HCT116 (cell line): ENCODE results near the gene DNM3. TPM values are rescaled to one million over a fixed set of nuclear protein-coding genes. Genes with fewer than 3 reads are reported as not detected.

ENCODE experiments used
- ATAC-seq: fragments of 200-7000 bp; cut with Tn5 transposase; 2 replicates; pipeline ENCODE4 v1.9.1; 2020; ENCODE audit warnings: mild to moderate bottlenecking, moderate library complexity
- BruUV-seq: library from RNA; stranded (reverse); fragments of 400-500 nt; replicated peaks from 2 replicates; lab custom pipeline; 2021; lab: Mats Ljungman, UMichigan
- CTCF ChIA-PET: fragments of 300-600 bp; sonication (Branson Sonifier 250); formaldehyde crosslinking; loops from one replicate; lab custom pipeline; 2021; ENCODE audit warnings: antibody characterized with exemption; lab: Charles Lee
- POLR2A ChIA-PET: fragments of 300-600, 350-600 bp; sonication (Branson Sonifier 250); formaldehyde crosslinking; loops from one replicate; lab custom pipeline; 2021; ENCODE audit warnings: antibody characterized with exemption; lab: Charles Lee
- RAD21 ChIA-PET, 2 experiments: fragments of 300-600 bp; sonication (Branson Sonifier 250); formaldehyde crosslinking; loops; one replicate each; lab custom pipeline; 2023; ENCODE audit warnings: low total read pairs in 2 of 2; ENCODE audit not compliant: uncharacterized antibody in 2 of 2, unreplicated experiment in 2 of 2, low non-redundant PET in 1 of 2; lab: Charles Lee
- DNase-seq: peaks from one replicate; pipeline ENCODE4 v3.0.0-alpha.2; 2010; ENCODE audit warnings: low read depth, low spot score
- H2AFZ ChIP-seq: fragments of 200-600 bp; shearing (Covaris generic), sonication (generic); 2 replicates; pipeline ENCODE4 v1.6.1; 2017; ENCODE audit warnings: low read depth, mixed run types, mixed read lengths, antibody characterized with exemption, low read length; ENCODE audit not compliant: poor library complexity, severe bottlenecking
- H3K27ac ChIP-seq: 2 replicates; pipeline ENCODE4 v1.5.1; 2012; ENCODE audit warnings: low read depth, low read length
- H3K27me3 ChIP-seq: fragments of 200-600 bp; sonication (generic); 2 replicates; pipeline ENCODE4 v1.6.1; 2016; ENCODE audit warnings: mixed run types, low read length, mixed read lengths; ENCODE audit not compliant: insufficient read depth
- H3K36me3 ChIP-seq, 2 experiments: fragments of 200-500 bp in 1 of 2; fragments of 200-600 bp in 1 of 2; sonication (Bioruptor generic) in 1 of 2; sonication (generic) in 1 of 2; 2 replicates each; pipeline versions ENCODE4 v1.5.1 to v1.6.1; 2014 to 2016; ENCODE audit warnings: low read length in 2 of 2, inconsistent platforms in 1 of 2, mixed read lengths in 1 of 2, mixed run types in 1 of 2; ENCODE audit not compliant: insufficient read depth in 2 of 2, control insufficient read depth in 1 of 2
- H3K4me1 ChIP-seq, 2 experiments: fragments of 200-600 bp in 1 of 2; sonication (generic) in 1 of 2; 2 replicates each; pipeline versions ENCODE4 v1.5.1 to v1.6.1; 2012 to 2017; ENCODE audit warnings: low read length in 2 of 2, inconsistent platforms in 1 of 2, mild to moderate bottlenecking in 1 of 2, mixed read lengths in 1 of 2, mixed run types in 1 of 2, moderate library complexity in 1 of 2; ENCODE audit not compliant: insufficient read depth in 2 of 2, control insufficient read depth in 1 of 2
- H3K4me2 ChIP-seq: fragments of 200-600 bp; sonication (generic); 2 replicates; pipeline ENCODE4 v1.6.1; 2017; ENCODE audit warnings: mixed run types, low read length, mixed read lengths
- H3K4me3 ChIP-seq, 2 experiments: fragments of 200-600 bp in 1 of 2; sonication (generic) in 1 of 2; replicated peaks in 1 of 2; 2 replicates each; pipeline ENCODE4 v1.5.1; 2011 to 2016; ENCODE audit warnings: low read length in 2 of 2, control low read depth in 1 of 2, low read depth in 1 of 2, mild to moderate bottlenecking in 1 of 2, mixed read lengths in 1 of 2, mixed run types in 1 of 2
- H3K79me2 ChIP-seq: fragments of 200-600 bp; sonication (generic); 2 replicates; pipeline ENCODE4 v1.6.1; 2017; ENCODE audit warnings: mild to moderate bottlenecking, mixed run types, low read length, moderate library complexity, mixed read lengths; ENCODE audit not compliant: insufficient read depth
- H3K9ac ChIP-seq: fragments of 200-600 bp; sonication (generic); 2 replicates; pipeline ENCODE4 v1.6.1; 2016; ENCODE audit warnings: low read length, mixed read lengths
- H3K9me2 ChIP-seq: fragments of 200-600 bp; sonication (generic), shearing (Covaris generic); 2 replicates; pipeline ENCODE4 v1.6.1; 2017; ENCODE audit warnings: mixed run types, mild to moderate bottlenecking, moderate library complexity; ENCODE audit not compliant: insufficient read depth
- H3K9me3 ChIP-seq, 2 experiments: fragments of 200-500 bp in 1 of 2; fragments of 200-600 bp in 1 of 2; sonication (Bioruptor generic) in 1 of 2; sonication (generic) in 1 of 2; 2 replicates each; pipeline ENCODE4 v1.6.1; 2014 to 2017; ENCODE audit warnings: low read length in 2 of 2, mixed read lengths in 2 of 2, inconsistent platforms in 1 of 2, low read depth in 1 of 2, mild to moderate bottlenecking in 1 of 2, mixed run types in 1 of 2, moderate library complexity in 1 of 2; ENCODE audit not compliant: control insufficient read depth in 1 of 2, insufficient read depth in 1 of 2
- H4K20me1 ChIP-seq: fragments of 200-600 bp; sonication (generic), shearing (Covaris generic); 2 replicates; pipeline ENCODE4 v1.6.1; 2017; ENCODE audit warnings: mixed run types, mild to moderate bottlenecking, moderate library complexity; ENCODE audit not compliant: insufficient read depth
- CBX3 ChIP-seq: IDR thresholded peaks from 2 replicates; pipeline ENCODE4 v1.6.1; 2012; ENCODE audit warnings: low read depth
- CEBPB ChIP-seq: IDR thresholded peaks from 2 replicates; pipeline ENCODE4 v1.6.1; 2012; ENCODE audit warnings: low read depth
- EGR1 ChIP-seq: IDR thresholded peaks from 2 replicates; pipeline ENCODE4 v1.6.1; 2012; ENCODE audit warnings: low read depth
- ELF1 ChIP-seq: IDR thresholded peaks from 2 replicates; pipeline ENCODE4 v1.6.1; 2012; ENCODE audit warnings: low read depth, borderline replicate concordance
- EZH2 ChIP-seq: fragments of 200-600 bp; sonication (generic); IDR thresholded peaks from 2 replicates; pipeline ENCODE4 v1.6.1; 2017; ENCODE audit warnings: antibody characterized with exemption, mixed run types
- EZH2phosphoT487 ChIP-seq: fragments of 200-600 bp; IDR thresholded peaks from 2 replicates; pipeline ENCODE4 v1.6.1; 2018; ENCODE audit warnings: antibody characterized with exemption, borderline replicate concordance
- FOSL1 ChIP-seq: IDR thresholded peaks from 2 replicates; pipeline ENCODE4 v1.6.1; 2012; ENCODE audit warnings: low read depth
- JUND ChIP-seq: IDR thresholded peaks from 2 replicates; pipeline ENCODE4 v1.6.1; 2012
- POLR2A ChIP-seq: IDR thresholded peaks from 2 replicates; pipeline ENCODE4 v1.7.0; 2011; ENCODE audit warnings: borderline replicate concordance; ENCODE audit not compliant: insufficient read depth, insufficient read length; ENCODE audit errors: extremely low read depth
- RAD21 ChIP-seq: IDR thresholded peaks from 2 replicates; pipeline ENCODE4 v1.6.1; 2012; ENCODE audit warnings: low read depth, mild to moderate bottlenecking
- SIN3A ChIP-seq: IDR thresholded peaks from 2 replicates; pipeline ENCODE4 v1.6.1; 2012; ENCODE audit warnings: low read depth
- SP1 ChIP-seq: IDR thresholded peaks from 2 replicates; pipeline ENCODE4 v1.6.1; 2012; ENCODE audit warnings: low read depth
- SRF ChIP-seq: IDR thresholded peaks from 2 replicates; pipeline ENCODE4 v1.6.1; 2012; ENCODE audit warnings: low read depth
- TCF7L2 ChIP-seq: IDR thresholded peaks from 2 replicates; pipeline ENCODE4 v1.7.0; 2011; ENCODE audit warnings: borderline replicate concordance, inconsistent platforms; ENCODE audit not compliant: insufficient read depth, insufficient read length; ENCODE audit errors: extremely low read depth
- YY1 ChIP-seq: IDR thresholded peaks from 2 replicates; pipeline ENCODE4 v1.6.1; 2011; ENCODE audit warnings: low read length, low read depth, moderate library complexity, mild to moderate bottlenecking; ENCODE audit not compliant: insufficient replicate concordance; ENCODE audit errors: extremely low read depth
- ZFX ChIP-seq: fragments of 450-650 bp; IDR thresholded peaks from 2 replicates; pipeline ENCODE4 v1.6.1; 2017
- ZNF274 ChIP-seq: fragments of 200-500 bp; sonication (Bioruptor generic); IDR thresholded peaks from 2 replicates; pipeline ENCODE4 v1.6.1; 2014; ENCODE audit warnings: mild to moderate bottlenecking, low read depth, low read length, inconsistent platforms
- intact Hi-C: fragments of 100-400 bp; cut with micrococcal nuclease; formaldehyde crosslinking; loops from 2 replicates; pipeline ENCODE4 v1.10.0; 2022
- total RNA-seq: library from RNA; stranded (reverse); gene quantifications from one replicate; pipeline ENCODE4 v1.2.1, GENCODE V29; 2021; ENCODE audit not compliant: unreplicated experiment
- TF ChIP-seq, protein P1 (sequence below): IDR thresholded peaks from 2 replicates; pipeline ENCODE4 v1.6.1; 2012
- TF ChIP-seq, protein P2 (sequence below), 3 experiments: fragments of 200-600 bp in 1 of 3; sonication (generic) in 1 of 3; IDR thresholded peaks in 2 of 3; conservative IDR thresholded peaks in 1 of 3; 2 replicates each; pipeline ENCODE4 v1.5.1; 2012 to 2017; ENCODE audit warnings: low read depth in 2 of 3, low read length in 2 of 3, antibody characterized with exemption in 1 of 3, borderline replicate concordance in 1 of 3, control low read depth in 1 of 3, mild to moderate bottlenecking in 1 of 3, mixed read lengths in 1 of 3, mixed run types in 1 of 3, moderate library complexity in 1 of 3; ENCODE audit not compliant: insufficient read depth in 1 of 3
- TF ChIP-seq, protein P3 (sequence below): IDR thresholded peaks from 2 replicates; pipeline ENCODE4 v1.6.1; 2011; ENCODE audit warnings: mild to moderate bottlenecking, low read length, moderate library complexity; ENCODE audit not compliant: insufficient replicate concordance; ENCODE audit errors: extremely low read depth
- TF ChIP-seq, protein P4 (sequence below): IDR thresholded peaks from 2 replicates; pipeline ENCODE4 v1.6.1; 2012

Gene DNM3
- total RNA-seq, 1 experiment from 2014 or later: 3.1 TPM

DNA sequence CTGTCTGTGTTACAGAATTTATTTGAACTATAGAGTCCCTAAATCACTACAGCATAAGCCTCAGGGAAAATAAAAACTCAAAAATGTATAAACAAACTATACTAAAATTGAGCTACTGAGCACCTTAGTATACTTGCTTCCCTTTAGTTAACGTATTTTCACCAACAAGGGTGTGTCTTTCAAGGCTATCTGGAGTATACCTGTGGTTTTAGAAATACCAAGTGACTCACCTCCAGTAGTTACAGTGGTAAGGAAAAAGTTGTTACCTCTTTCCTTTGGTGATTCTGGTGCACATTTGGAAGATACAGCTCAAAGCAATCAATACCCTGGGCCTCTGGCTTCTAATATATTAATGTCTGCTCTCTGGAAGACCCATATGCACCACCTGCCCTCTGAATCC, 511.1 kb downstream of the DNM3 start:
- H3K79me2 ChIP-seq: no peaks in the 10 kb centered on the region
- no peak overlapping the region for H2AFZ ChIP-seq
- no peaks in the 10 kb centered on the region for H3K9me3 ChIP-seq
- H3K4me3 ChIP-seq: peak overlapping the region; percentile 4 to 37; a peak in 2 of 4 replicates
- intact Hi-C loops: no loop called here
- TF ChIP-seq POLR2A (no peak), ZNF274 (no peak), JUND (peak; percentile 86), ZFX (no peak), EGR1 (no peak), CBX3 (peak; percentile 78), FOSL1 (peak; percentile 90), CEBPB (0 out of 2 replicates have a peak, but pooled peaks have one; percentile 34), TCF7L2 (no peak), EZH2phosphoT487 (no peak), SP1 (peak; percentile 67; the same call in 1 of the 2 replicates), EZH2 (no peak), SIN3A (0 out of 2 replicates have a peak, but pooled peaks have one; percentile 43), RAD21 (peak; percentile 22; the same call in 1 of the 2 replicates), YY1 (no peak), ELF1 (no peak), SRF (no peak)
- TF ChIP-seq, protein P1, sequence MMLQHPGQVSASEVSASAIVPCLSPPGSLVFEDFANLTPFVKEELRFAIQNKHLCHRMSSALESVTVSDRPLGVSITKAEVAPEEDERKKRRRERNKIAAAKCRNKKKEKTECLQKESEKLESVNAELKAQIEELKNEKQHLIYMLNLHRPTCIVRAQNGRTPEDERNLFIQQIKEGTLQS: no peak; the same call in 1 of the 2 replicates
- TF ChIP-seq, protein P2, sequence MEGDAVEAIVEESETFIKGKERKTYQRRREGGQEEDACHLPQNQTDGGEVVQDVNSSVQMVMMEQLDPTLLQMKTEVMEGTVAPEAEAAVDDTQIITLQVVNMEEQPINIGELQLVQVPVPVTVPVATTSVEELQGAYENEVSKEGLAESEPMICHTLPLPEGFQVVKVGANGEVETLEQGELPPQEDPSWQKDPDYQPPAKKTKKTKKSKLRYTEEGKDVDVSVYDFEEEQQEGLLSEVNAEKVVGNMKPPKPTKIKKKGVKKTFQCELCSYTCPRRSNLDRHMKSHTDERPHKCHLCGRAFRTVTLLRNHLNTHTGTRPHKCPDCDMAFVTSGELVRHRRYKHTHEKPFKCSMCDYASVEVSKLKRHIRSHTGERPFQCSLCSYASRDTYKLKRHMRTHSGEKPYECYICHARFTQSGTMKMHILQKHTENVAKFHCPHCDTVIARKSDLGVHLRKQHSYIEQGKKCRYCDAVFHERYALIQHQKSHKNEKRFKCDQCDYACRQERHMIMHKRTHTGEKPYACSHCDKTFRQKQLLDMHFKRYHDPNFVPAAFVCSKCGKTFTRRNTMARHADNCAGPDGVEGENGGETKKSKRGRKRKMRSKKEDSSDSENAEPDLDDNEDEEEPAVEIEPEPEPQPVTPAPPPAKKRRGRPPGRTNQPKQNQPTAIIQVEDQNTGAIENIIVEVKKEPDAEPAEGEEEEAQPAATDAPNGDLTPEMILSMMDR (IDR thresholded peaks at IDR 0.05 in 2 of 3, conservative IDR thresholded peaks at IDR 0.05 in 1 of 3; ENCODE audit: borderline replicate concordance in 1 of 3, insufficient read depth in 1 of 3, low read depth in 2 of 3, low read length in 2 of 3): no peak
- TF ChIP-seq, protein P3, sequence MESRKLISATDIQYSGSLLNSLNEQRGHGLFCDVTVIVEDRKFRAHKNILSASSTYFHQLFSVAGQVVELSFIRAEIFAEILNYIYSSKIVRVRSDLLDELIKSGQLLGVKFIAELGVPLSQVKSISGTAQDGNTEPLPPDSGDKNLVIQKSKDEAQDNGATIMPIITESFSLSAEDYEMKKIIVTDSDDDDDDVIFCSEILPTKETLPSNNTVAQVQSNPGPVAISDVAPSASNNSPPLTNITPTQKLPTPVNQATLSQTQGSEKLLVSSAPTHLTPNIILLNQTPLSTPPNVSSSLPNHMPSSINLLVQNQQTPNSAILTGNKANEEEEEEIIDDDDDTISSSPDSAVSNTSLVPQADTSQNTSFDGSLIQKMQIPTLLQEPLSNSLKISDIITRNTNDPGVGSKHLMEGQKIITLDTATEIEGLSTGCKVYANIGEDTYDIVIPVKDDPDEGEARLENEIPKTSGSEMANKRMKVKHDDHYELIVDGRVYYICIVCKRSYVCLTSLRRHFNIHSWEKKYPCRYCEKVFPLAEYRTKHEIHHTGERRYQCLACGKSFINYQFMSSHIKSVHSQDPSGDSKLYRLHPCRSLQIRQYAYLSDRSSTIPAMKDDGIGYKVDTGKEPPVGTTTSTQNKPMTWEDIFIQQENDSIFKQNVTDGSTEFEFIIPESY: no peak
- TF ChIP-seq, protein P4, sequence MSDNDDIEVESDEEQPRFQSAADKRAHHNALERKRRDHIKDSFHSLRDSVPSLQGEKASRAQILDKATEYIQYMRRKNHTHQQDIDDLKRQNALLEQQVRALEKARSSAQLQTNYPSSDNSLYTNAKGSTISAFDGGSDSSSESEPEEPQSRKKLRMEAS: no peak; the same call in 1 of the 2 replicates
- ATAC-seq: peak; percentile 86
- H4K20me1 ChIP-seq: no peaks in the 10 kb centered on the region
- no TSS peak for BruUV-seq
- RAD21 ChIA-PET: no interaction called here
- CTCF ChIA-PET: no interaction called here
- H3K4me1 ChIP-seq: peaks cover 41 to 44% of the 10 kb centered on the region in 2 experiments
- peak overlapping the region; percentile 37; the same call in 1 of the 2 replicates for H3K27ac ChIP-seq
- no peaks in the 10 kb centered on the region for H3K9me2 ChIP-seq
- H3K4me2 ChIP-seq: peak overlapping the region; percentile 73
- DNase-seq: peak; percentile 73
- H3K9ac ChIP-seq: no peak overlapping the region
- POLR2A ChIA-PET: no interaction called here
- H3K36me3 ChIP-seq: no peaks in the 10 kb centered on the region
- H3K27me3 ChIP-seq: no peaks in the 10 kb centered on the region; the same call in 1 of the 2 replicates
